IMR-90 (cell line): ENCODE data around the gene GRM8. TPM values are rescaled to one million over a fixed set of nuclear protein-coding genes. Genes with fewer than 3 reads are reported as not detected.

Source experiments
- ATAC-seq: fragments of 200-7000 bp; cut with Tn5 transposase; 2 replicates; pipeline ENCODE4 v1.9.1; 2020; ENCODE audit warnings: low read depth, mild to moderate bottlenecking, moderate library complexity
- BruUV-seq: library from RNA; stranded (reverse); fragments of 400-500 nt; replicated peaks from 2 replicates; lab custom pipeline; 2021; lab: Mats Ljungman, UMichigan
- CTCF ChIA-PET: fragments of 300-600 bp; formaldehyde crosslinking; extraction: SDS; loops from one replicate; lab custom pipeline; 2021; ENCODE audit warnings: antibody characterized with exemption; lab: Yijun Ruan, JAX
- POLR2A ChIA-PET: fragments of 300-600 bp; sonication (Branson Sonifier 250); formaldehyde crosslinking; loops from one replicate; lab custom pipeline; 2022; ENCODE audit warnings: antibody characterized with exemption; ENCODE audit not compliant: unreplicated experiment; lab: Charles Lee
- DNase-seq: peaks from one replicate; pipeline ENCODE4 v3.0.0; 2013
- H2AFZ ChIP-seq: replicated peaks from 2 replicates; pipeline ENCODE3; 2013; ENCODE audit warnings: low read length, mild to moderate bottlenecking; ENCODE audit not compliant: poor library complexity
- H2AK5ac ChIP-seq: 2 replicates; pipeline ENCODE4 v1.6.1; 2013; ENCODE audit warnings: low read depth, low read length, inconsistent platforms
- H2AK9ac ChIP-seq: replicated peaks from 2 replicates; pipeline ENCODE3; 2013; ENCODE audit warnings: mild to moderate bottlenecking, low read depth, low read length, moderate library complexity; ENCODE audit not compliant: poor library complexity
- H2BK120ac ChIP-seq: 2 replicates; pipeline ENCODE4 v1.6.1; 2013; ENCODE audit warnings: low read depth, low read length, inconsistent platforms
- H2BK15ac ChIP-seq: 3 replicates; pipeline ENCODE4 v1.6.1; 2013; ENCODE audit warnings: low read depth, low read length, inconsistent platforms
- H2BK20ac ChIP-seq: 2 replicates; pipeline ENCODE4 v1.6.1; 2013; ENCODE audit warnings: low read depth, mild to moderate bottlenecking, inconsistent platforms, low read length, moderate library complexity
- H2BK5ac ChIP-seq: 2 replicates; pipeline ENCODE4 v1.6.1; 2013; ENCODE audit warnings: mild to moderate bottlenecking, low read depth, low read length, inconsistent platforms; ENCODE audit not compliant: poor library complexity, severe bottlenecking
- H3K14ac ChIP-seq: replicated peaks from 2 replicates; pipeline ENCODE4 v1.6.1; 2013; ENCODE audit warnings: low read depth, low read length, inconsistent platforms
- H3K18ac ChIP-seq: 2 replicates; pipeline ENCODE4 v1.6.1; 2013; ENCODE audit warnings: low read depth, low read length, control low read depth
- H3K23ac ChIP-seq: 2 replicates; pipeline ENCODE4 v1.6.1; 2013; ENCODE audit warnings: low read depth, low read length, inconsistent platforms
- H3K27ac ChIP-seq: 2 replicates; pipeline ENCODE4 v1.5.1; 2013; ENCODE audit warnings: mild to moderate bottlenecking, control low read depth, low read length; ENCODE audit not compliant: insufficient read depth
- H3K27me3 ChIP-seq: 2 replicates; pipeline ENCODE4 v1.6.1; 2013; ENCODE audit warnings: low read length; ENCODE audit not compliant: control insufficient read depth, insufficient read depth
- H3K36me3 ChIP-seq: 2 replicates; pipeline ENCODE4 v1.6.1; 2013; ENCODE audit warnings: low read length, mixed read lengths; ENCODE audit not compliant: control insufficient read depth, insufficient read depth
- H3K4ac ChIP-seq: 2 replicates; pipeline ENCODE4 v1.6.1; 2013; ENCODE audit warnings: low read depth, low read length, inconsistent platforms
- H3K4me1 ChIP-seq: 2 replicates; pipeline ENCODE4 v1.6.1; 2013; ENCODE audit warnings: low read length, mixed read lengths; ENCODE audit not compliant: control insufficient read depth, insufficient read depth
- H3K4me2 ChIP-seq: 2 replicates; pipeline ENCODE4 v1.6.1; 2013; ENCODE audit warnings: low read depth, mild to moderate bottlenecking, control low read depth, low read length, moderate library complexity
- H3K4me3 ChIP-seq: 2 replicates; pipeline ENCODE4 v1.5.1; 2013; ENCODE audit warnings: low read depth, mild to moderate bottlenecking, control low read depth, low read length, moderate library complexity; ENCODE audit not compliant: insufficient read depth
- H3K56ac ChIP-seq: 2 replicates; pipeline ENCODE4 v1.6.1; 2013; ENCODE audit warnings: low read length, inconsistent platforms; ENCODE audit not compliant: insufficient read depth; ENCODE audit errors: extremely low read depth
- H3K79me1 ChIP-seq, 2 experiments: 2 replicates each; pipeline ENCODE4 v1.6.1; 2013; ENCODE audit warnings: low read length in 2 of 2, inconsistent platforms in 1 of 2, low read depth in 1 of 2
- H3K9ac ChIP-seq: 2 replicates; pipeline ENCODE4 v1.6.1; 2013; ENCODE audit warnings: low read depth, low read length, control low read depth
- H3K9me1 ChIP-seq: 2 replicates; pipeline ENCODE4 v1.6.1; 2013; ENCODE audit warnings: low read length, inconsistent platforms; ENCODE audit not compliant: insufficient read depth
- H3K9me3 ChIP-seq: 2 replicates; pipeline ENCODE4 v1.6.1; 2013; ENCODE audit warnings: low read length; ENCODE audit not compliant: control insufficient read depth, insufficient read depth
- H4K20me1 ChIP-seq: 2 replicates; pipeline ENCODE4 v1.6.1; 2013; ENCODE audit warnings: low read length, inconsistent platforms; ENCODE audit not compliant: insufficient read depth
- H4K5ac ChIP-seq: 2 replicates; pipeline ENCODE4 v1.6.1; 2013; ENCODE audit warnings: mild to moderate bottlenecking, low read depth, low read length, control low read depth
- H4K8ac ChIP-seq, 2 experiments: 2 replicates each; pipeline ENCODE4 v1.6.1; 2013; ENCODE audit warnings: low read depth in 2 of 2, low read length in 2 of 2, control low read depth in 1 of 2, inconsistent platforms in 1 of 2
- H4K91ac ChIP-seq: 2 replicates; pipeline ENCODE4 v1.6.1; 2013; ENCODE audit warnings: low read depth, low read length, inconsistent platforms; ENCODE audit not compliant: insufficient read depth
- BHLHE40 ChIP-seq: fragments of 150-350 bp; IDR thresholded peaks from 2 replicates; pipeline ENCODE4 v1.6.1; 2016; ENCODE audit warnings: mild to moderate bottlenecking, low read depth, low read length
- CHD1 ChIP-seq: IDR thresholded peaks from 2 replicates; pipeline ENCODE4 v1.6.1; 2012; ENCODE audit warnings: low read depth, low read length, improper control_type of control experiment
- CTCF ChIP-seq: conservative IDR thresholded peaks from 2 replicates; pipeline ENCODE4 v1.5.1; 2012; ENCODE audit warnings: mild to moderate bottlenecking, low read depth, low read length, improper control_type of control experiment
- ELK1 ChIP-seq: fragments of 150-350 bp; IDR thresholded peaks from 2 replicates; pipeline ENCODE4 v1.6.1; 2016; ENCODE audit warnings: low read depth, mild to moderate bottlenecking, low read length, moderate library complexity, borderline replicate concordance
- MAFK ChIP-seq: IDR thresholded peaks from 2 replicates; pipeline ENCODE4 v1.6.1; 2012; ENCODE audit warnings: low read depth, low read length, improper control_type of control experiment
- MAZ ChIP-seq: IDR thresholded peaks from 2 replicates; pipeline ENCODE4 v1.6.1; 2012; ENCODE audit warnings: low read depth, mild to moderate bottlenecking, low read length, improper control_type of control experiment, moderate library complexity, borderline replicate concordance
- MXI1 ChIP-seq: IDR thresholded peaks from 2 replicates; pipeline ENCODE4 v1.6.1; 2012; ENCODE audit warnings: low read depth, mild to moderate bottlenecking, low read length, moderate library complexity, borderline replicate concordance
- SMC3 ChIP-seq: fragments of 150-350 bp; IDR thresholded peaks from 2 replicates; pipeline ENCODE4 v1.6.1; 2016; ENCODE audit warnings: low read depth, mild to moderate bottlenecking, antibody characterized with exemption, low read length, moderate library complexity
- WGBS, 2 experiments: methylation state at CpG; one replicate each; pipeline versions ENCODE4 v1.1.5 to v1.1.7; 2013; ENCODE audit warnings: missing lambda C conversion rate in 2 of 2; ENCODE audit not compliant: insufficient read length in 1 of 2; ENCODE audit errors: extremely low coverage in 2 of 2; 5-methylcytosine and 5-hydroxymethylcytosine counted together
- dilution Hi-C: fragments of 300-500 bp; cut with HindIII; formaldehyde crosslinking; loops from one replicate; pipeline ENCODE4 v1.14.3; 2018; ENCODE audit warnings: low sequenced_read_pairs; ENCODE audit not compliant: unreplicated experiment
- in situ Hi-C: fragments of 300-500 bp; cut with MboI; formaldehyde crosslinking; loops from 3 replicates; pipeline ENCODE4 v1.14.3; 2019; ENCODE audit warnings: low sequenced_read_pairs, inconsistent platforms, mixed read lengths
- intact Hi-C: fragments of 100-400 bp; cut with micrococcal nuclease; formaldehyde crosslinking; loops from 2 replicates; pipeline ENCODE4 v1.10.0; 2022
- polyA plus RNA-seq, 3 experiments: library from polyadenylated mRNA; depleted of rRNA; stranded (reverse); fragments of >200 nt; gene quantifications; 2 replicates each; pipeline ENCODE4 v1.2.3, GENCODE V29; 2012; ENCODE audit warnings: low replicate concordance in 1 of 3
- total RNA-seq: library from RNA; depleted of rRNA; stranded (reverse); fragments of >200 nt; gene quantifications from 2 replicates; pipeline ENCODE4 v1.2.3, GENCODE V29; 2012

GRM8 gene
- total and polyA plus RNA-seq, 2 of the 4 experiments (the other 2 are of a cell fraction) = not detected

GRCh38 chr7:126440542-126440941 is 812.2 kb downstream of the GRM8 start:
- Histone ChIP-seq H3K79me1 (no peaks in the 10 kb centered on the region), H2BK15ac (no peak overlapping the region), H3K14ac (no peak overlapping the region), H3K18ac (no peak overlapping the region), H4K5ac (no peak overlapping the region), H3K23ac (no peak overlapping the region), H3K4me3 (no peak overlapping the region), H3K9me1 (no peaks in the 10 kb centered on the region), H3K56ac (no peak overlapping the region), H3K4me1 (no peaks in the 10 kb centered on the region), H2AK9ac (no peak overlapping the region), H3K36me3 (no peaks in the 10 kb centered on the region), H3K27me3 (no peaks in the 10 kb centered on the region), H4K20me1 (no peaks in the 10 kb centered on the region), H2BK20ac (no peak overlapping the region), H2BK120ac (no peak overlapping the region), H4K8ac (no peak overlapping the region), H3K9me3 (0 out of 2 replicates have a peak, but pooled peaks cover 3% of the 10 kb centered on the region), H2AK5ac (no peak overlapping the region), H2AFZ (no peak overlapping the region), H3K4ac (no peak overlapping the region), H2BK5ac (no peak overlapping the region), H3K27ac (no peak overlapping the region), H3K9ac (no peak overlapping the region), H4K91ac (no peak overlapping the region), H3K4me2 (no peak overlapping the region)
- ATAC-seq (no peak), DNase-seq (no peak)
- ChIA-PET POLR2A (no interaction called here), CTCF (no interaction called here)
- WGBS, 2 experiments = no CpG with 5 or more reads among the region's 2 CpGs
- in situ Hi-C loops = no loop called here
- intact Hi-C loops = no loop called here
- no TSS peak for BruUV-seq
- TF ChIP-seq MAFK (no peak), CTCF (no peak), MXI1 (no peak), BHLHE40 (no peak), CHD1 (no peak), ELK1 (no peak), MAZ (no peak), SMC3 (no peak)
- dilution Hi-C loops = no loop called here
